Measurements from ENCODE around the gene LBX1. TPM values are rescaled to one million over a fixed set of nuclear protein-coding genes. Genes with fewer than 3 reads are reported as not detected.
A peak's percentile ranks its signal among the peaks of the same experiment; 100 is the strongest.

Gene LBX1
- total RNA-seq, 4 donors from 2014 or later, result 0.60 TPM; not detected in 3

DNA sequence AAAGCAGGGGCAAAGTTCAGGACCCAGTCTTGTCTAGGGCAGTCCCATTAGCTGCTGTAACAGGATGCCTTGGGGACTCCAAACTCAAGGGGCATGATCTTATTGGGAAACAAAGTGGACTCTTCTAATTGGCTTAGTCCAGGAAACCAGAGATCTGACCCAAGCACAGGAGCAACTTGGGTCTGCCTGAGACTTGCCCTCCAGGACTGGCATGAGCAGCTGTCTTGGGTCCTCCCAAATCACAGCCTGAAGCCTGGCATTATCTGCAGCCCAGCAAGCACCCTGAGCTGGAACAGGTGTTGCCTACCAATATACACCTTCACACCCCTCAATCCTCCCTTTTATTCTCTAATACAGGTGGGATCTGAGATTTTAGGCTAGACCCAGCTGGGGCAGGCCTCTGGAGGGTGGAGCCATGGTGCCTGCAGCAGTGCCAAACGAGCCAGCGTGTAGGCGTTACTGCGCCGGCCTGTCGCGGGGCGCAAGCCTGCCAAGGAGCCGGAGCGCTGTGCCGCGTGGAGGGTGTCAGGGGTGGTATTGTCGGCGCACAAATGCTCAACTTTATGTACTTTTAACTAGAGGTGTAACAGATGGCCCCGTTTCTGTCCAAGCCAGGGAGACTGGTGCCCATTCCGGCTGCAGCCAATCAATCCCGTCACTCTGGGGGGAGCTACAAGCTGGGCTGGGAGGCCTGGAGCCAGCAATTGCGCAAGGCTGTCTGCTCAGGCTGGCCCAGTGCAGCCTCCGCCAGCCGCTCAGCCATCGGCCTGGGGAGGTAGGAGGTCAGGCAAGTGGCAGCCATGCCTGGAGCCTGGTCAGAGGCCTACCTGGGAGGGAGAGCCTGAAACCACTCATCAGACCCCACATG, 12.8 kb upstream of the LBX1 start:
- H3K4me3 ChIP-seq, result no peak overlapping the region
- no peak for DNase-seq (ENCODE audit: low spot score in 2 of 2)
- 85 to 87% methylated on average over 21 of the region's 21 CpGs for WGBS, 2 donors
- H3K9me3 ChIP-seq, result peaks cover 0 to 2% (median 0%) of the 10 kb centered on the region in 4 donors
- H3K4me1 ChIP-seq, result peaks cover 0 to 5% (median 2%) of the 10 kb centered on the region in 4 donors
- H3K27ac ChIP-seq, result no peak overlapping the region
- TF ChIP-seq POLR2A (IDR thresholded peaks at IDR 0.05) (no peak), EP300 (IDR thresholded peaks at IDR 0.05) (no peak)
- TF ChIP-seq, protein P1, sequence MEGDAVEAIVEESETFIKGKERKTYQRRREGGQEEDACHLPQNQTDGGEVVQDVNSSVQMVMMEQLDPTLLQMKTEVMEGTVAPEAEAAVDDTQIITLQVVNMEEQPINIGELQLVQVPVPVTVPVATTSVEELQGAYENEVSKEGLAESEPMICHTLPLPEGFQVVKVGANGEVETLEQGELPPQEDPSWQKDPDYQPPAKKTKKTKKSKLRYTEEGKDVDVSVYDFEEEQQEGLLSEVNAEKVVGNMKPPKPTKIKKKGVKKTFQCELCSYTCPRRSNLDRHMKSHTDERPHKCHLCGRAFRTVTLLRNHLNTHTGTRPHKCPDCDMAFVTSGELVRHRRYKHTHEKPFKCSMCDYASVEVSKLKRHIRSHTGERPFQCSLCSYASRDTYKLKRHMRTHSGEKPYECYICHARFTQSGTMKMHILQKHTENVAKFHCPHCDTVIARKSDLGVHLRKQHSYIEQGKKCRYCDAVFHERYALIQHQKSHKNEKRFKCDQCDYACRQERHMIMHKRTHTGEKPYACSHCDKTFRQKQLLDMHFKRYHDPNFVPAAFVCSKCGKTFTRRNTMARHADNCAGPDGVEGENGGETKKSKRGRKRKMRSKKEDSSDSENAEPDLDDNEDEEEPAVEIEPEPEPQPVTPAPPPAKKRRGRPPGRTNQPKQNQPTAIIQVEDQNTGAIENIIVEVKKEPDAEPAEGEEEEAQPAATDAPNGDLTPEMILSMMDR (IDR thresholded peaks at IDR 0.05), result no peak
- H3K36me3 ChIP-seq, result no peaks in the 10 kb centered on the region
- H3K27me3 ChIP-seq, result peaks cover 0 to 86% of the 10 kb centered on the region in 2 donors

DNA sequence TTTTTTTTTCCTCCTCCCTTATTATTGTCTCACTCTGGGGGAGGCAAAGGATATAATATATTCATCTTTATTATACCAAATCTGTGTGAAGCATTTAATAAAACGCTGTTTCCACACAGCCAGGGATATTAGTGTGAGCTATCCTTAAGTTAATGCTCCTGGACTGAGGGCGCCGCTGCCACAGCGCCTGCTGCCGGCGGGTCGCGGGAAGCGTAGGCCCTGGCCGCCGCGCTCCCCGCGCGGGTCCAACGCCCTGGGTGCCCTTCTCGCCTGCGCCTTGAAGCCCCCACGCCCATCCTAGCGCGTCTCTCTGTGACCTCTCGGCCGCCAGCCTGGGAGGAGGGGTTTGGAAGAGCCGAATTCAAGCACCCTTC, 9.5 kb upstream of the LBX1 start:
- DNase-seq (ENCODE audit: low spot score in 2 of 2), result no peak
- H3K27me3 ChIP-seq, result peaks cover 7 to 97% of the 10 kb centered on the region in 2 donors
- 8 to 12% methylated on average over 12 to 24 of the region's 24 CpGs for WGBS, 2 donors

DNA sequence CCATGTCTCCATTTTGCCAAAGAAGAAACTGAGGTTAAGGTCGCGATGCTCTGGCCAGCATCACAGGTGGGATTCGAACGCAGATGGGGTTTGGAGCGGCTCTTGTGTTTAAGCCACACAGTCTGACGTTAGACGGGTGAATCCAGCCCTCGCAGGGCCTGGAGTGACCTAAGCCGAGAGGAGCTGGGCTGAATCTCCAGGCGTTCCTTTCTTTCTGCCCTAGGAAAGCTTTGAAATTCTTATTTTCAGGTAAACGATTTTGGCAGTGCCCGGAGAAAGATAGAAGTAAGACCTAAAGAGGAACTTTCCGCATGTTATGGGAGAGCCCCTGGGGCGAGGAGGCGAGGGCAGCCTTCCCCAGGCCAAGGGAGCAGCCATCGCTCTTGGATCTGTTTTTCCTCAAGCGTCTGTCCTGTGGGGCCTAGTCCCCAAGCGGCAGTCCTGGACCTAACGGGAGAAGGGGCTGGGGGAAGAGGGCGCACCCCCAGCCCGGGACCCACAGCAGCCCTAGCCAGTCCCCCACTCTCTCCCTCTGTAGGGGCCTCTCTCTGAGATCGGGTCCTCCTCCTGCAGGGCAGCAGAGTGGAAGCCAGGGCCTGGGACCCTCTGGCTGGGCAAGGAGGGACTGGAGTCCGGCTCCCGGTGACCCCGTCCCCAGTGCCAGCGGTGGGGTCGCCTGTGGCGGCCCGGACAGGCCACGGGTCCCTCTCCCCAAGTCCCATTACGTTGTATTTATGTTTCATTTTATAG, 8.9 kb upstream of the LBX1 start:
- Histone ChIP-seq H3K4me1 (peaks cover 0 to 15% (median 5%) of the 10 kb centered on the region in 4 donors), H3K4me3 (no peak overlapping the region), H3K27ac (no peak overlapping the region), H3K9me3 (peaks cover 0 to 7% (median 0%) of the 10 kb centered on the region in 4 donors), H3K27me3 (peaks cover 7 to 98% of the 10 kb centered on the region in 2 donors), H3K36me3 (no peaks in the 10 kb centered on the region)
- WGBS, 2 donors, result 14 to 20% methylated on average over 30 to 31 of the region's 31 CpGs
- TF ChIP-seq EP300 (IDR thresholded peaks at IDR 0.05), result peak in 1 of 2 donors; percentile 41
- TF ChIP-seq POLR2A (IDR thresholded peaks at IDR 0.05), result no peak
- TF ChIP-seq, protein P1 (IDR thresholded peaks at IDR 0.05), result no peak
- DNase-seq (ENCODE audit: low spot score in 2 of 2), result no peak

More for the DNA sequence above, 9.5 kb upstream of the LBX1 start:
- Histone ChIP-seq H3K9me3 (peaks cover 0 to 7% (median 0%) of the 10 kb centered on the region in 4 donors), H3K4me1 (peaks cover 0 to 15% (median 5%) of the 10 kb centered on the region in 4 donors), H3K27ac (no peak overlapping the region), H3K36me3 (no peaks in the 10 kb centered on the region), H3K4me3 (no peak overlapping the region)
- no peak for TF ChIP-seq EP300 (IDR thresholded peaks at IDR 0.05)
- TF ChIP-seq, protein P1 (IDR thresholded peaks at IDR 0.05), result peak in 3 of 5 experiments; percentile 18 to 49 (median 24)

DNA sequence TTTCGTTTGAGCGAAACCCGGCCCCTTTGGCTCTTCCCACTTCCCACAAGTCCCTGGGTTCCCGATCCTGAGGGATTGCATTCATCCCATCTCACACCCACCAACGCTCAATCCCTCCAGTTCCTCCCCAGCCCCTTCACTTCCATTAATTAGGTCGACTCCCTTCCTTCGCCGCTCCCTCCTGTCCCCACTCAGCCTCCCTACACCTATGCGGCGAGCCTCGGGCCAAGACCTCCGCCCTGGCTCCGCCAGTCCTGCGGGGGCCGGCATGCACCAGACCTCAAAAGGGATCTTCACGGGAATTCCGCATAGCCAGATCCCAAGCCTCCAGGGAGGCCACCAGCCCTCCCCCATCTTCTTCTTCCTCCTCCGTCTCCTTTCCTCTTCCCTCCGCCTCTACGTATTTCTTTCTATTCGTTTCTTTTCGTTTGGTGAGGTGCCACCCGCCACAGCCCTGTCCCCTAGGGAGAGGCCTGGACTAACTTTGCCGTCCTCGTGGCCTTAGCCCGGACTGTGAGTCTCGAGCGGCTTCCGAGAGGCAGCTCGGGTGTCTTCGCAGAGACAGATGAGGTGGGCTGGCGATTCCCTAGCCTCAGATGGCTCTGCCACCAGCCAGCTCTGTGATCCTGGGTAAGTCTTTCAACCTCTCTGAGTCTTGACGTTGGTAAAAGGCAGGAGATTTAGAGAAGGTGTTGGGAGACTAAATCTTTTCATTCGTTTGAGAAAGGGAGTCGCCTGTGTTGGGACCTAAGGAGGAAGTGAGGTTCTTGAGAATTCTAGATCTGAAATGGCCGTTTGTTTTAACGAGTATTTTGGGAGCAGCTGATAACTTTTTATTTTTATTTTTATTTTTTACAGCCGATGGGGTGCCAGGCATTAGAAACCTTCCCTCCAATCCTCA, 8.1 kb upstream of the LBX1 start:
- peaks cover 0 to 7% (median 0%) of the 10 kb centered on the region in 4 donors for H3K9me3 ChIP-seq
- peaks cover 0 to 15% (median 5%) of the 10 kb centered on the region in 4 donors for H3K4me1 ChIP-seq
- no peak overlapping the region for H3K4me3 ChIP-seq
- DNase-seq (ENCODE audit: low spot score in 2 of 2), result no peak
- 9 to 10% methylated on average over 38 of the region's 38 CpGs for WGBS, 2 donors
- H3K27me3 ChIP-seq, result peaks cover 7 to 99% of the 10 kb centered on the region in 2 donors
- no peak overlapping the region for H3K27ac ChIP-seq
- TF ChIP-seq EP300 (IDR thresholded peaks at IDR 0.05) (no peak), POLR2A (IDR thresholded peaks at IDR 0.05) (no peak)
- TF ChIP-seq, protein P1 (IDR thresholded peaks at IDR 0.05), result no peak
- no peaks in the 10 kb centered on the region for H3K36me3 ChIP-seq
